HUES48 (cell line): ENCODE measurements around the gene CCNF.
A peak's percentile ranks its signal among the peaks of the same experiment; 100 is the strongest.

Experiments used
- H3K27ac ChIP-seq: one replicate; pipeline ENCODE4 v1.7.0; 2013; ENCODE audit warnings: low read depth, low read length, inconsistent platforms
- H3K27me3 ChIP-seq: 2 replicates; pipeline ENCODE4 v1.6.1; 2013; ENCODE audit warnings: mild to moderate bottlenecking, low read length; ENCODE audit not compliant: control insufficient read depth, insufficient read depth
- H3K36me3 ChIP-seq: 2 replicates; pipeline ENCODE4 v1.6.1; 2013; ENCODE audit warnings: low read length; ENCODE audit not compliant: control insufficient read depth, insufficient read depth
- H3K4me1 ChIP-seq: 2 replicates; pipeline ENCODE4 v1.6.1; 2013; ENCODE audit warnings: mild to moderate bottlenecking, low read length; ENCODE audit not compliant: control insufficient read depth, insufficient read depth
- H3K4me3 ChIP-seq: 2 replicates; pipeline ENCODE4 v1.5.1; 2013; ENCODE audit warnings: mild to moderate bottlenecking, low read depth, low read length
- H3K9ac ChIP-seq: 2 replicates; pipeline ENCODE4 v1.6.1; 2013; ENCODE audit warnings: mild to moderate bottlenecking, low read depth, low read length, moderate library complexity
- H3K9me3 ChIP-seq: 2 replicates; pipeline ENCODE4 v1.6.1; 2013; ENCODE audit warnings: low read length; ENCODE audit not compliant: control insufficient read depth, insufficient read depth

CCNF gene

GRCh38 chr16:2458887-2459646 is 29.8 kb downstream of the CCNF start:
- H3K36me3 ChIP-seq, result peaks cover 57% of the 10 kb centered on the region

GRCh38 chr16:2459647-2460390 is 30.6 kb downstream of the CCNF start, which contains the start of gene TEDC2:
Gene TEDC2, plus strand, starts transcription at chr16:2460109. Its CDS starts 36 bp downstream, at chr16:2460145.
- H3K9me3 ChIP-seq, result no peaks in the 10 kb centered on the region
- H3K27ac ChIP-seq, result peak within 1 kb of the TSS; percentile 81
- peaks cover 51% of the 10 kb centered on the region for H3K36me3 ChIP-seq

More at GRCh38 chr16:2458887-2459646, 29.8 kb downstream of the CCNF start:
- Histone ChIP-seq H3K27ac (peak overlapping the region; percentile 81), H3K27me3 (no peaks in the 10 kb centered on the region), H3K9ac (peak overlapping the region; percentile 77), H3K4me3 (peak overlapping the region; percentile 78), H3K9me3 (no peaks in the 10 kb centered on the region), H3K4me1 (0 out of 2 replicates have a peak, but pooled peaks cover 4% of the 10 kb centered on the region)

GRCh38 chr16:2460391-2460713 is 31.1 kb downstream of the CCNF start:
- H3K9ac ChIP-seq, result peak overlapping the region; percentile 42; the same call in 1 of the 2 replicates
- no peaks in the 10 kb centered on the region for H3K9me3 ChIP-seq
- H3K4me1 ChIP-seq, result 0 out of 2 replicates have a peak, but pooled peaks cover 4% of the 10 kb centered on the region
- peaks cover 46% of the 10 kb centered on the region for H3K36me3 ChIP-seq
- peak overlapping the region; percentile 81 for H3K27ac ChIP-seq
- H3K4me3 ChIP-seq, result peak overlapping the region; percentile 78
- H3K27me3 ChIP-seq, result no peaks in the 10 kb centered on the region

More at GRCh38 chr16:2459647-2460390, 30.6 kb downstream of the CCNF start, which contains the start of gene TEDC2:
- Histone ChIP-seq H3K4me3 (peak within 1 kb of the TSS; percentile 78), H3K27me3 (no peaks in the 10 kb centered on the region), H3K4me1 (0 out of 2 replicates have a peak, but pooled peaks cover 4% of the 10 kb centered on the region), H3K9ac (peak within 1 kb of the TSS; percentile 77)

GRCh38 chr16:2460916-2461315 is 31.7 kb downstream of the CCNF start:
- H3K4me3 ChIP-seq, result peak overlapping the region; percentile 78
- H3K27ac ChIP-seq, result no peak overlapping the region
- no peaks in the 10 kb centered on the region for H3K9me3 ChIP-seq
- H3K36me3 ChIP-seq, result peaks cover 40% of the 10 kb centered on the region
- 0 out of 2 replicates have a peak, but pooled peaks cover 4% of the 10 kb centered on the region for H3K4me1 ChIP-seq
- H3K9ac ChIP-seq, result no peak overlapping the region
- H3K27me3 ChIP-seq, result no peaks in the 10 kb centered on the region

GRCh38 chr16:2462031-2462866 is 33.0 kb downstream of the CCNF start:
- Histone ChIP-seq H3K9me3 (no peaks in the 10 kb centered on the region), H3K27ac (no peak overlapping the region), H3K9ac (no peak overlapping the region), H3K27me3 (no peaks in the 10 kb centered on the region), H3K4me1 (peaks cover 4% of the 10 kb centered on the region; the same call in 1 of the 2 replicates), H3K36me3 (peaks cover 27% of the 10 kb centered on the region), H3K4me3 (no peak overlapping the region)

- Histone ChIP-seq H3K9ac (no peak overlapping the region), H3K36me3 (peaks cover 17% of the 10 kb centered on the region), H3K27ac (no peak overlapping the region)
These were observed 35.1 kb downstream of the CCNF start for GRCh38 chr16:2464333-2464732.

GRCh38 chr16:2465653-2466415 is 36.6 kb downstream of the CCNF start:
- no peak overlapping the region for H3K27ac ChIP-seq
- H3K36me3 ChIP-seq, result peaks cover 17% of the 10 kb centered on the region
- no peak overlapping the region for H3K9ac ChIP-seq
- H3K4me1 ChIP-seq, result peaks cover 17% of the 10 kb centered on the region
- no peak overlapping the region for H3K4me3 ChIP-seq
- peaks cover 25% of the 10 kb centered on the region for H3K27me3 ChIP-seq
- no peaks in the 10 kb centered on the region for H3K9me3 ChIP-seq

More at GRCh38 chr16:2464333-2464732, 35.1 kb downstream of the CCNF start:
- no peaks in the 10 kb centered on the region for H3K9me3 ChIP-seq
- peaks cover 10% of the 10 kb centered on the region for H3K27me3 ChIP-seq
- H3K4me3 ChIP-seq, result no peak overlapping the region
- H3K4me1 ChIP-seq, result peaks cover 10% of the 10 kb centered on the region

GRCh38 chr16:2466667-2467527 is 37.6 kb downstream of the CCNF start:
- Histone ChIP-seq H3K27me3 (peaks cover 32% of the 10 kb centered on the region), H3K27ac (peak overlapping the region; percentile 39), H3K9me3 (no peaks in the 10 kb centered on the region), H3K4me3 (peak overlapping the region; percentile 60; the same call in 1 of the 2 replicates), H3K9ac (peak overlapping the region; percentile 52; the same call in 1 of the 2 replicates), H3K36me3 (peaks cover 10% of the 10 kb centered on the region), H3K4me1 (peaks cover 16% of the 10 kb centered on the region)

GRCh38 chr16:2467528-2468232 is 38.4 kb downstream of the CCNF start:
- Histone ChIP-seq H3K9ac (peak overlapping the region; percentile 52; the same call in 1 of the 2 replicates), H3K27me3 (peaks cover 40% of the 10 kb centered on the region), H3K27ac (peak overlapping the region; percentile 39), H3K4me3 (peak overlapping the region; percentile 60), H3K4me1 (peaks cover 16% of the 10 kb centered on the region), H3K9me3 (no peaks in the 10 kb centered on the region), H3K36me3 (peaks cover 2% of the 10 kb centered on the region)
